Activated naive CD4-positive, alpha-beta T cell (primary cell): ENCODE results near the gene TMEM54.

Experiments
- DNase-seq, 4 experiments: peaks; one replicate each; lab custom pipeline; 2025; lab: John Stamatoyannopoulos, UW

The TMEM54 gene, protein sequence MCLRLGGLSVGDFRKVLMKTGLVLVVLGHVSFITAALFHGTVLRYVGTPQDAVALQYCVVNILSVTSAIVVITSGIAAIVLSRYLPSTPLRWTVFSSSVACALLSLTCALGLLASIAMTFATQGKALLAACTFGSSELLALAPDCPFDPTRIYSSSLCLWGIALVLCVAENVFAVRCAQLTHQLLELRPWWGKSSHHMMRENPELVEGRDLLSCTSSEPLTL

DNA sequence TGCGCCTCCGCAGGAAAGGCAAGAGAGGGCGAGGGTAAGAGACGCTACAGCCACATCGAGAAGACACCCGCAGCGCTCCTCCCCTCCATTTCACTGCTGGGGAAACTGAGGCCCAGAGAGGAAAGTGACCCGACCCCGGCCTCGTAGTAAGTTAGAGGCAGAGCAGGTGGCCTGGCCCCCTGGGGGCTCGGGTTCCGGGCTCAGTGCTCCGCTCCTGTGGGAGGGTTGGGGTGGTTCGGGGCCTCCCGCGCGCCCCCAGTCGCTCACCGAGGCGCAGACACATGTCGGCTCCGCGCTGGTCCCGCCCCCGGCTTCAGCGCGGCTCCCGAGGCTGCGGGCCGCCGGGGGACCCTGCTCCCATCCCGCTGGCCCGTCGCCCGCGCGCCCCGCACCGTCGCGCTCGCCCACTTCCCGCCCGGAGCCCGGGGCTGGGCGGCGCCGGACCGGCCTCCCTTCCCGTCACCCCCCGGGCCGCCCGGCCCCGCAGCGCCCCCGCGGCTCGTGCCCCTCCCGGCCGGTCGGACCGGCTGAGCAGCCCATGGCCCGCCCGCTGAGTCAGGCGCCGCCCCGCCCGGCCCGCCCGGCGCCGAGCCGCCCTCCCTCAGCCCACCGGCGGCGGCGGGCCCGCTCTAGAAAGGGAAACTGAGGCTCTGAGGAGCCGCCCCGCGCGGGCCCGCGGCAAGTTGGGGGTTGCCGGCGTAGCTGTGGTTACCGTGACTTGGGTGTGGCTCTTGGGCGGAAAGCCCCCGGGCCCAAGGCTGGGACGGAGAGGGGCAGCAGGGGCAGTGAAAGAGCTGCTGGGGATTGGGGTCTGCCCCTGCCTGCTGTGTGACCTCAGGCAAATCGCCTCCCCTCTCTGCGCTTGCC lies at the start of gene TMEM54:
TMEM54 (minus strand) TSS at position 434 of the 867 bp plus-strand sequence; CDS start at position 283, 151 bp downstream.
- no peak for DNase-seq

DNA sequence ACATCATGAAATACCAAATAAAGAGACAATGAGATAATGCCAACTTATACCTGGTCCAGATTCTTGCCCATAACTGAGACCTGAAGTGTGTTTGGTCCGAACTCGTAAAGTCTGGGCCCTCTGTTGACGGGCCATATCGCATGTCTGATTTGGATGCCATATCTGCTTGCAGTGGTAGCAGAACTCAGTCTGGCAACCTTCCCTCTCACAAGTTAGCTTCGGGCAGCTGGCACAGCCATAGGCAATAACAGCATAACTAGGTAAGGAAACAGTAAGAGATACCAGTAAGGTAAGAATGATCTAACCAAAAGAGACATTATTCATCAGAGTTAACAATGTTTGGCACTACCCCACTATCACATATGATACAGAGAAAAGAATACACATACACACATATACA lies 48.3 kb upstream of the TMEM54 start:
- no peak for DNase-seq

DNA sequence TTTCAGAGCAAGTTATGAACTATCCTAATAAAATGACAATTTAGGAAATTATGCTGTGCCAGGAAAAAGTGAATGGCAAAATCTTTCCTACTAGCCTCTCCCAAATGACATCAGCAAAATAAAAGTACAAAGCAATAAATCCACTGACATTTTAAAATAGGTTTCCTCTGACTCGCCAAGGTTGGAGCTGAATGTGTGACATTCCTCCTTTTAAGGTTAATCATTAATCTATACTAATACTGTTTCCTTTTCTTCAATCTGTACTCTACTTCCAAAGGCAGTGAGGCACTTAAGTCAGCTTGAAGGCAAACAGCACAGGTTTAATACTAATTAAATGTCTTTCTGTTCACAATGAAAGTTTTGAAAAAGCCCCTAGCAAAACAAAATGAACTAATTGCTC lies 47.7 kb upstream of the TMEM54 start:
- no peak for DNase-seq

DNA sequence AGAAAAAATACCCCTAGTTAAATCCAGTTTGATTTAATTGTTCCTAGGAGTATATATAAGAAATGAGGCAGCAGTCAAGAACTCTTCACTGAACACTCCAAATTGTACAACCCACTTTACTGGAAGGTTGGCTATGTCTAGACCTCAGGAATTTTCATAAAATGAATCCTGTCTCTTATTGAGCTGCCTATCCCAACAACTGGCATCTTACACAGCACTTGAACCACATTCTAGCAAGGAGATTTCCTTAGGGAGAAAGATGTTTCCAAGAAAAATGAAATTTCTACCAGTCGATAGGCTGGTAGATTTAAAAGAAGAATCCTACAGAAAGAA lies 47.2 kb upstream of the TMEM54 start:
- DNase-seq = no peak

DNA sequence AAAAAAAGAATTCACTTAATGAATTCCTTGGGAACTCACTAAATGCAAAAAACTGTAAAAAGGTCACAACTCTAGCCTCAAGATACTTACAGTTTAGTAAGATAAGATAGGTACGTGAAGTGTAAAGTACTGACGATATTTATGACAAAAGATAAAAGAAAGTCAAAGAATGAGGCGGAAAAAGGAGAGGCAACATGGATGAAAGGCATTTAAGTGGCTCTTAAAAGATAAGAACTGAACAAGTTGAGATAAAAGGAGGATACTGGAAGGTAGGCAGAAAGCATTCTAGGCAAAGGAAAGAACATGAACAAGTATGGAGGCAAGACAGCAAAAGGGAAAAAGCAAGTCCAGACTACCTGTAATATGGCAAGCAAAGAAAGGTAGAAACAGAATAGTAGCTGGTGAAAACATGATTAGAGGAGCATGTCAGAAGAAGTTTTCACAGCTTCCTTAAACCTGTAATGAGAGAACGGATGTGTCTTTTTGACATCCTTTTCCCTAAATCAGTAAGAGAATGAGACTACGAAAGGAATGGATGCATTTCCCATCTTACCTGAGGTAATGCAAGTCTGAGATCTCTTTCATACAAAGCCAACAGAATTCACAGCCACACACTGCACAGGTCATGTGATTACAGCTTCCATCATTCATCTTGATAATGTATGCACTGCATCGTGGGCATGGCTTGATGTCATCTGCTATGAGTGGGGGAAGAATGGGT lies 46.6 kb upstream of the TMEM54 start:
- no peak for DNase-seq

DNA sequence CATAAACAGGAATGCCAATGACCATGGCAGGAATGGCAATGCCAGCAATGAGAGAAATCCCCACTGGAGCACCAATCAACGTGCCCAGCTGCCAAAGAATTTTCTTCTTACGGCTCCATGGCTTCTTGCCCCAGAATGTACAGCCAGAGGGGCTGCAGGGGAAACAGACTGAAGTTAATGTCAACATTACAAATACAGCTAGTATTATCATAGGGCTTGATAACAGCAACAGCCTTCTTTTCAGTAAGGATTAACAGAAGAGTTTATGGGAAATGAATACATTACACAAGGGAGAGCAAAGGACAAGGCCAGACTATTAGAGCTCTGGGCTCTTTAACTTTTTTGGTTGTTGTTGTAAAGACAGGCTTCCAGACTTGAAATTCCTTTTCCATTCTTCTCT lies 45.2 kb upstream of the TMEM54 start:
- DNase-seq = no peak

DNA sequence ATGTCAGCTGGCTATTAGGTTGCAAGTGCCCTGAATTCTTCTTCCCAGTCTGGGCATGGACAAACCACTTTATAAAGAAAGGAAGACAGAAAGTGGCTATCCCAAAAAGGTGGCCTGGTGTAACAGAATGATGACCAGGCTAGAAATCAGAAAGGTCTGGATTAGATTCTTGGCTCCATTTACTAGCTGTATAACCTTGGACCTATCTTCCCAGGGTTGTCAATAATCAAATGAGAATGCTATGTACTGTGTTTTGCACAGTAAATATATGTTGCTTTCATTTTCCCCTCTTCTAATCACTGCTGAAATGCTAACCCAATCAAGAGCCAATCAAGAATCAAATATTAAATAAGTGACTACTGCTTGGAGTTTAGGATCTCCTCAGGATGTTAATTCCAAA lies 43.0 kb upstream of the TMEM54 start:
- no peak for DNase-seq

DNA sequence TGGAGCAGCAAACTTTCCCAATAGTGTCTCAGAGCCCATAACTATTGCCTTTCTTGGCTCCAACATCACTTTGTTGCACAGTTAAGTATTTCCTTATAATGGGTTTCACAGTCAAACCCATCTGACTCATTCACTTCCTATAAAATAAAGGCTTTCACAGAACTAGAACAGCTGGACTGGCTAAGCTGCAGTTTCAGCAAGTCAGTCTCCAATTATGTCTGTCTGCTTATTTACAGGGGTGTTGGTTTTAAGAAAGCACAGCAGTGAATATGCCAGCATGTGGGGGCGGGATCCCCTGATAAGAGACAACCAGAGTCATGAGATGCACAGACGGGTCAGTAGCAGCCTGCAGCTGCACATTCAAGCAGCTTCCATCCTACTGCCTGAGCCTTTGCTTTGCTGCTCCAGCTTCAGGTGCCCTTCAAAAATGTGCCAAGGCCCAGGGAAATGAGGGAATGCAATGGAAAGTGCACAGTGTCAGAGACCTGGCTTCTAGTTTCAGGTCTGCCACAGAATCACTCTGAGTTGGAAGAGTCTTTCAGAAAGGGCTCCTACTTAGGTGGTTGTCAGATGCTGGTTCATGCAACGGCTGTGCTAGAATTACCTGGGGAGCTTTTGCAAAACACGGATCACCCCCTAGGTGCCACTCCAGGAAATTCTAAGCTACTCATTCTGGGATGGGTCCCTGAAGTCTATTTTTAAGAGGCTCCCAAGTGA lies 38.6 kb upstream of the TMEM54 start:
- no peak for DNase-seq

DNA sequence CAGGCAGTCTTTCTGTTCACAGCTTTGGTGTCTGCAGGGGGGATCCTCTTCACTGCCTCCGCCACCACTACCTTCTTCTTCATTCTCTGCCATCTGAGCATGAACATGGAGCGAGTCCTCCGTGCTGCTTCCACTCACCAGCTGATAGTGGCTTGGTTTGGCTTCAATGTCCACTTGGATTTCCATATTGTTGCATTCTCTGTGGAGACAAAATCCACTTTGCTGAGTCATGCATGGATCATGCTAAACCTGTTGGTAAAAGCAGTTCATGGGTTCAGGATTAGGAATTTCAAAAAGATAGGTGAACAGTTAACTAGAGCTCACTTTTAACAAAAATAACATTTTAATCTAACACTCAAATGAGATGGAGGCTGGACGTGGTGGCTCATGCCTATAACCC lies 35.9 kb upstream of the TMEM54 start:
- no peak for DNase-seq

DNA sequence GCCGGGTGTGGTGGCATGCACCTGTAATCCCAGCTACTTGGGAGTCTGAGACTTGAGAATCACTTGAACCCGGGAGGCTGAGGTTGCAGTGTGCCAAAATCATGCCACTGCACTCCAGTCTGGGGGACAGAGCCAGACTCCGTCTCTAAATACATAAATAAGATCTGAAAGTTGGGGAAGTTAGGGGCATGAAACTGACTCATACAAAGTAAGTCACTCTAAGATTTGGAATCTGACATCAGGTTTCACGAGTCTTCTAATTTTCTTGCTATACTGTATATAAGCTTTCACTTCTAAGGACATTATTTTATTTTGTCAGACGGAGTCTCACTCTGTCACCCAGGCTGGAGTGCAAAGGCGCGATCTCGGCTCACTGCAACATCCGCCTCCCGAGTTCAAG lies 33.3 kb upstream of the TMEM54 start:
- no peak for DNase-seq

DNA sequence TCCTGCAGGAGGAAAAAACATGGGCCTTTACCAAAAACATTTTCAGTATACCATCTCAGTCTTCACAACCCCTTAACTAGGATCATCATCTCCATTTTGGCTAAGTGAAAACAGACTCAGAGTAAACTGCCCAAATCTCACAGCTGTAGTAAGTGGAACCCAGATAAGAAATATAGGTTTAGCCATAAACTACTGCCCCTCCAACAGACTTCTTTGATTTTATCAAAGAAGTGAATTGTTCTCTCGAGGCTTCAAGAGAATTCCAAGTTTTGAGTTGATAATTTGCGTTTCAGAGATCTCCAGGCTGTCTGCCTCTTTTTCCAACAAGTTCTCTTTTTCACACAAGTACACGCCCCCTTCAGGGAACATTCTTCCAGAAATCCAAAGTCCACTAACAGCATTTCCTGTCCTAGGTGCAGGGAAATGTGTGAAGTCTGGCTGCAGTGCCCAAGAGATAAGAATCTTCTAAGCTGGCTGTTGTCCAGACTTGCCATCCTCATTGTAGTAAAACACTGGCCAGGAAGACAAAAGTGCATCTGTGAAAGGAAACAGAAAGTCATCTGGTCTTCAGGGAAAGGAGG lies 32.6 kb upstream of the TMEM54 start:
- DNase-seq = no peak

DNA sequence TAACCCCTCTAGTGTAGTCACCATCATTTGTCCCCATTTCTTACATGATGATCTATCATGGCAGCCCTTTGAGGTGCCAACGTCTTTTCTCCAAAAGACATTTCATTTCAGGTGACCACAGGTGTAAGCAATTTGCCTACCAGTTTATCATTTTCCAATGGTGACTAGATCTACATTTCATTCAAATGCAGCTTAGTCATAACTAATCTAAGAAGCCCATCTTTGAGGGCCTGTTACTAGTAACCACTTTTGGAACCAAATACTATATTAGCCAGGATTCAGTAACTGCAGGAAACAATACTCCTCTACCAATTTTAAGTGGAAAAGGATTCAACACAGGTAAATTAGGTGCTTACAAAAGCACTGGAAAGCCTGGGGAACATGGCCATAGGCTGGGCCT lies 30.6 kb upstream of the TMEM54 start:
- DNase-seq = no peak

DNA sequence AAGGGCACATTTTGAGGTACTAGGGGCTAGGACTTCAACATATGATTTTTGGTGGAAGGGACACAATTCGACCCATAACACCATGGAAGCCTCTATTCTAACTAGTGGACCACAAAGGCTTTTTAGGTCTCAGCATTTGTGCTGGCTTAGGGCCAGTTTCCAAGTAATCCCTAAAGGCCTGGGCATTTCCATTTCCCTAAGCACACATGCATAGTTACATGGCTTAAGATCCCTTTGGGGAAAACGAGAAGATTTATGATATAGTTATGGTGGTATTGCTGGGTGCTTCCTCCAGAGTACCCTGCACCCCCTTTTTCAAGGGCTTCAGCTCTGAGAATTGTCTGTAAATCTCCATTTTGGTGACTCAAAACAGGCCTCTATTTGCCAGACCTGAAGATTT lies 28.2 kb upstream of the TMEM54 start:
- DNase-seq = no peak

DNA sequence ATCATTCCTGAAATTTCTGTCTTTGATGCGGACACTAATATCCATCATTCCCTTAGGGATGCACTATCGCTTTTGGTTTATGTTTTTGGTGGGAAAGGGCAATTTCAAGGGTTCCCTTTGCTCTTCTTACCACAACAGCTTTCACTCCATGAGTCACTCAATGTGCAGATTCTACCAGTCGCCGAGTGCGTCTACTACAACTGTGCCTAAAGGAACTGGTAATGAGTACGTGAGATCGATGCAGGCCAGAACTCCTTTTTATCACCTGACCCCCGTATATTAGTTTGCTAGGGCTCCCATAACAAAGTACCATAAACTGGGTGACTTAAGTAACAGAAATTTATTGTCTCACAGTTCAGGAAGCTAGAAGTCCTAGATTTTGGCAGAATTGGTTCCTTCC lies 27.5 kb upstream of the TMEM54 start:
- no peak for DNase-seq

DNA sequence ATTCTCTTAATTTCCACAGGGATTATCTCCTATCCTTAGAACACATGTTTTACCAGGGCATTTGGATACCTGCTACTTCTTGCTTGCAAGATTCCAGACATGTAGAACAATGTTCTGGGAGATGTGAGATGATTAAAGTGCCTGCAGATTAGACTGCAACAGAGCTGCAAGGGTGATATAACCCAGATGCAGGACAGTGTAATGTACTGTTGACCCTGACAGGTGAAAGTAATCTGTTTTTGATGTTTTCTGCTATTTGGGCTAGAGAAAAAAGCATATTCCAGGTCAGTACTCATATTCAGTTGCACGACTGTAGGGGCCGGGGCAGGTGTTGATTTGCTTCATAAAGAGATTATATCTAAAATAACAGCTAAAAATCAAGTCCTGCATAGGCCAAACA lies 27.1 kb upstream of the TMEM54 start:
- DNase-seq = no peak

DNA sequence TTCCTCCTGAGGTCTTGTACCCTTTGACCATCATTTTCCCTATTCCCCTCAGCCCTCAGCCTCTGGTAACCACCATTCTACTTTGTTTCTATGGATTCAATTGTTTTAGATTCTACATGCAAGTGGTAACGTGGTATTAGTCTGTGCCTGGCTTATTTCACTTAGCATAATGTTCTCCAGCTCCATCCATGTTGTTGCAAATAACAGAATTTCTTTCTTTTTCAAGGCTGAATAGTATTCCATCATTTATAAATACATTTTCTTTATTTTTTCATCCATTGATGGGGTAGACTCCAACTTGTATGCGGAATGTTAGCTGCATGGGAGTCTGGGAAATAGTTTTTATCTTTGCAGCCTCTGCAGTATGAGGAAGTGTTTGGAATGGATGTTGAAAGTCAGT lies 26.3 kb upstream of the TMEM54 start:
- no peak for DNase-seq

DNA sequence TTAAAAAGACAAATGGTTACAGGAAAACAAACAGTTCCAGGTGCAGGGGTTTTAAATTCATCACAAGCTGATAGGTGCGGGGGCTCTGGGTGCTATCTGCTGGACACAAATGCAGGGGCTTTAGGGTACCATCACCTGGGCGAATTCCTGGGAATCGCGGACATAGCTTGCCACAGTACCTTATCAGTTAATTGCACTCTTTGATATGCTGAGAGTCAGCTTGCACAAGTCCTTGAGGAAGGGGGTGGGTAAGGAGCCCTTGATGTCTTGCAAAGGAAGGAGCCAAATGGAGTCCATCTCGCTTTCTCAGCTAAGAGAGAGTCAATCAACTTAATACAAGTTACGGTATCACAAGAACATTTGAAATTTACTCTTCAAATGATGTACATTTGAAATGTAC lies 25.4 kb upstream of the TMEM54 start:
- no peak for DNase-seq

DNA sequence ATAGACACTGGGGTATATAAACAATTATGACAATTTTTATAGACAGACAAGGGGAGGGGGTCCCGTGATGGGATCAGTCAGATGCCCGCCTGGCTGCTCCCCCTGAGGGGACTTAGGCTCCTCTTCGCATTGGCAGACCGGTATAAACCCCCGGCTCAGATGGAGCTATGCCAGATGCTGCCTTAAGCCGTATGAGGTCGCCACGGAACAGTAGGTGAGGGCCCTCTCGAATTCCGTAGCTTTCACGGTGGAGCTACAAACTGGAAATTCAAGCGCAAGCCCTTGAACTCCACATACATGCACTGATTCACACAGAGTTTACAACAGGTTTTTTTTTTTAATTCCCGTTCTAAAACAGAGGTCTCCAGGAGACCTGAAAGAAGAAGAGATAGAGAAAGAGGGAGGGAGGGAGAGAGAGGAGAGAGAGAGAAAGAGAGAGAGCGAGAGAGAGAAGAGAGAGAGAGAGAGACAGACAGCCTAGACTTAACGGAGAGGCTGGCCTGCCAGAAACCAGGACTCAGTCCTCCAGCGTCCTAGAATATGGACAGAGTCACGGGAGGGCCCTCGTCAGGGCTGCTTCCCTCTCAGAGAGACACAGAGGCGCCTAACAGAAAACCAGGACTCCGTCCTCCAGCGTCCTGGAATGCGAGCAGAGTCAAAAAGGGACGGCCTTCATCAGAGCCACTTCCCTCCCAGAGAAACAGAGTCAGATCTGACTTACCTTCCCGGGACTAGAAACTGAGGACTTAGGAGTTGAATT lies 24.4 kb upstream of the TMEM54 start:
- DNase-seq = no peak

DNA sequence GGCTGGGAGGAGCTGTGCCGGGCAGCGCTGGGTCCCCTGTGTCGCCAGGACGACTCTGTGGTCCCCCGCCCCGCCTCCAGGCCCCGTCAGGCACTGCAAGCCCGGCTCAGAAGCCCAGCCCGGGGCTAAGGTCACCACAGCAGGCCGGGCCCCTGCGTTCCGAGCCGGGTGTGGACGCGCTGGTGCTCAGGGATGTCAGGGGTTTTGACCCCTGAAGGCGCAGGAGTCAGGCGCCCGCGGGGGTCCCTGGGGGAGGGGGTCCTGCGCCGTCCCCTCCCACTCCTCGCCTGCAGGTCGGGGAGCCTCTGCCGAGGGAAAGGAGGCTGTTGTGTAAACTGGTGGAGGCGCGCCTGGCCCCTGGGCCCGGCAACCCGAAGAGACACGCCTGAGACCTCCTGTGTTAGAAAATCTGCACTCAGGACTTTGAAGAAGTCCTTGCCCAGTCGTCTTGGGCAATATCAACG lies 23.7 kb upstream of the TMEM54 start:
- DNase-seq = no peak

DNA sequence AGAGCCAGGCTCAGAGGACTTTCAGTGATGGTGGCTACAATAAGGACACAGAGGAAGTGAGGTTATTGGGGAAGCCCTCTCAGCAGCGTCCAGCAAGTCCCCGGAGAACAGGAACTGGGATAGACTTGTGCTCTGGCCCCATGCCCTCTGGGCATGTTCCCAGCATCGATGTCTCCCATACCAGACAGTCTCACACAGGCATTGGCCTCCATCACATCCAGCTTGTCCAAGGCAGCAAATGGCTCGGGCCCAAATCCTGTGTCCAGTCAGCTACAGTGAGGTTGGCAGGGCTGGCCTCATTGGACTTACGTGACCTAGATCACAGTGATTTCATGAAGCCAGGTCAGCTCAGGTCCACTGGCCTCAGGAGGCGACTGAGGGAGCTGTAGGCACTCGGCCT lies 19.6 kb upstream of the TMEM54 start:
- DNase-seq = no peak
